T-helper 2 cell (primary cell): ENCODE measurements around the gene CCL14.

Source experiments
- DNase-seq, 5 experiments: peaks; one replicate each; pipeline versions ENCODE4 v3.0.0 to v3.0.0-alpha.2; 2012 to 2022

Gene CCL14

DNA sequence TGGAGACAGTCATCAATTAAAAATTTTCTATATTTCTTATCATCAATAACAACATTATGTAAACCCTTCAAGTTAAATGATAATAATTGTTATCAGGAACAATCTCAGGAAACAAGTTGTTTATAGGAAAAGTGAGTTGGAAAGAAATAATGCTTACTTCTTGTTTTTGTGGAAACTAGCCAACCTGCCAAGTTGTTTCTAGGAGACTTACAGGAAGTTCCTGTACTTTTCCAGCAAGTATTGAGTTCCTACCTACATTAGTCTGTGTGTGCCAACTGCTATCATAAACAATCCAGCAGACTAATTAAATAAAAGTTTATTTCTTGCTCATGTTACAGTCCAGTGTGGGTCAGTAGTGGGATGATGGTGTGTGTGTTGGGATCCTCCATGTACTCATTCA, 1.6 kb upstream of the CCL14 start:
- DNase-seq: no peak

DNA sequence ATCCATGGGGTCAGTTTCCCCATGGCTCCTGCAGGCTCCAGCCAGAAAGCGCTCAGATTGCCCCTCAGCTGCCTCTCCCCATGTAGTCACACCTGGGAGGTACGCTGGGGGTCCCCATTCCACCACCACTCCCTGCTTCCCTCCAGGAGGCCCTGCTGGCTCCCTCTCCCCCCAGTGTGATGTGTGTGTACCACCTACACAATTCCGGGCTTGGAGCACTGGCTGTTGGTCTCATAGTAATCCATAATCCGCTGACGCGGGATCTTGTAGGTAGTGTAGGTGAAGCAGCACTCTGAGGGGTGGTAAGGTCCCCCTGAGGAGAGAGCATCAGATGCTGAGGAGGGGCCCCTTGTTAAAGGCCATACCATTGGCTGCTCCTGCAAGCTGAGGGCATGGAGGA, 2.4 kb downstream of the CCL14 start:
- DNase-seq: no peak

DNA sequence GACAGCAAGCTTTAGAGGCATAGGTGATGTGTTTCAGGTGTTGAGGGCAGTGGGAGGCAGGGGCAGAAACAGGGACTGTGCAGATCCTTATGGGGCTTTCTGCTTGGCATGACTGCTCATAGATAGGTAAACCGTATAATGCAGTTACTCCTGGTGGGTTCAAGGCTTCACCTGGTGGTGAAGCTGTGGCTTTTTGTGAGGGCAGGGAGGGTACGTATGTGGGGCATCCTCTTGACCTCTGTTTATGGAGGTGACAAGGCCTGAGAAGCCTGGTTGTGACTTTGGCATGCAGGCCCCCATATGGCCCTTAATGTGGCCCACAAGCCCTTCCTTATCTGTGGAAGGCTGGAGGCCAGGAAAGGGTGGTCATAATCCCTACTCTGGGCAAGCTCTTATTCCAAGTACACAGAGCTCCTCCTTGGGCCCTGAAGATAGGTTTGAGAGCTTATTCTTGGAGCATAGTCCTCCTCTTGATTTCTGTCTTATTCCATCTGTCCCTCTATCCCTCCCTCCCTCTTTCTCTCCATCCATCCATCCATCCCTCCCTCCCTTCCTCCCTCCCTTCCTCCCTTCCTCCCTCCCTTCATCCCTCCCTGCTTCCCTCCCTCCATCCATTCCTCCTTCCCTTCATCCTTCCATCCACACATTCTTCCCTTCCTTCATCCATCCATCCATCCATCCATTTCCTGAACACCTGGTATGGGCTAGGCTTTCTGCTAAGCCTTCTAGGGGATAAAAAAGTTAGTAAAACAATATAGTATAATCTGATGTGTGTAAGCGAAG, 3.9 kb downstream of the CCL14 start:
- DNase-seq: no peak

DNA sequence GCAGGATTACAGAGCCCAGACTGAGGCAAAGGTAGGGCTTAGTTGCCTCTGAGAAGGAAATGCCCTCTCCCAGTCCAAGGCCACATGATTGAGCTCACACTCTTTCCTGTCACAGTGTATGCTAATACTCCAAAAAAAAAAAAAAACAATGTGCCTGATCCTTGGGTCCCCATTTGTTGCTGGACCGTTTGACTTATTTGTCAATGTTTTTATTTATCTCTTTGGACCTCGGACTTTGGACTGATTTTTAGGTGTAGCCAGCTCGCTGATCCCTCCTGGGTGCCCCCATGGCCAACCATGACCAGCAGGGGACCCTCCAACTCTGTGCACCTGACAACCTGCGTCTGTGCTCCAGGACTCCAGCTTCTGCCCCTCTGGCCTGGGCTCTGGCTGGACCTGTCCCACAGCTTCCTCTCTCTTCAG, 4.6 kb downstream of the CCL14 start:
- no peak for DNase-seq

DNA sequence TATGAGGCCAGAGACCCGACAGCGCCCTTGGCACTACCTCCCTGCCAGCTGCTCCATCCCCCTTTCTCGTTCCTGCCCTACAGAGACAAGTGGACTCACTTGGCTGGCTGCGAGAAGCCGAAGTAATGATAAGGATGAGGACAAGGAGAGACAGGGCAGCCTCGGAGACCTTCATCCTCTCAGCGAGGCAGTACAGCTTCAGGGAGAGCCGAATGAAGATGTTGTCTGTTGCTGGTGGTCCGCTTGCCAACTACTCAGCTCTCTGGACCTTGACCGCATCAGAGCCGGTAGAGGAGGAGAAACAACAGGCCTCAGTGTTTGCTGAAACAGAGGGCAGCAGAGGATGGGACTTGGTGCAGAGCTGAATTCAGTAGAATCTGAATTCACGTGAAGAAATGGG, 5.3 kb downstream of the CCL14 start, which contains the start of gene CCL16:
CCL16 (minus strand) TSS at position 252 of the 400 bp plus-strand sequence; CDS start at position 175, 77 bp downstream.
- DNase-seq: no peak

DNA sequence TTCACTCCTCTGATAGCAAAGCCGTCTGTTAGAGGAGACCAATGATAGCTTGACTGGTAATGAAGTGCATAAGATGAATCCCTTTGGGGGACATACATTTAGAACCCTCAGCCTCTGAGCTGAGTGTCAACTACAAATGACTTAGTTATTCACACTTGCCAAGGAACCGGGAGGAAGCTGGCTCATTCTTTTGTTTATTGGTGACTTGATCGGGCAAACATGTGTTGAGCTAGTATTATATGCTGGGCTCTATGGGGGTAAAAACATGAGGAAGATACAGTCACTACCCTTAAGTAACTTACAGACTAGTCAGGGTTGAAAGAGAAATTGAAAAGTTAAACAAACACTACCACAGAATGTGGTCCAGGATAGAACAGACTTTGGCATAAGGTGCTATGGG, 8.2 kb downstream of the CCL14 start:
- DNase-seq: no peak

DNA sequence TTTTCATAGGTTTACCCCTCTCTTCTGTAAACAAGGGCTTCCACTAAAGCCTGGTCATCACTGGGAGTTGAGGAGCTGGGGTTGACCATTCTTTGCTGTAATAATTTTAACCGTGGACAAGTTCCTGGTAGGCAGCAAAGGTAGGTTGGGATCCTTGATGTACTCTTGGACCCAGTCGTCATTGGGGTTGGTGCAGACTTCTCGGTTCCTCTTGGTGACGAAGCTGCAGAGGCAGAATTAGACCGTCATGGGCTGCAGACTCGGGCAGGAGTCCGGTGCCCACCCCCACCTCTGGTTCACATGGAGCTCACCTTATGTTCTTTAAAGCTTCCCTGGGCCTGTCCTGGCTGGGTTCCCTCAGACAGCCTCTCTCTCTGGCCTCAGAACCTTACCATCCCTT, 9.0 kb downstream of the CCL14 start:
- DNase-seq: no peak

DNA sequence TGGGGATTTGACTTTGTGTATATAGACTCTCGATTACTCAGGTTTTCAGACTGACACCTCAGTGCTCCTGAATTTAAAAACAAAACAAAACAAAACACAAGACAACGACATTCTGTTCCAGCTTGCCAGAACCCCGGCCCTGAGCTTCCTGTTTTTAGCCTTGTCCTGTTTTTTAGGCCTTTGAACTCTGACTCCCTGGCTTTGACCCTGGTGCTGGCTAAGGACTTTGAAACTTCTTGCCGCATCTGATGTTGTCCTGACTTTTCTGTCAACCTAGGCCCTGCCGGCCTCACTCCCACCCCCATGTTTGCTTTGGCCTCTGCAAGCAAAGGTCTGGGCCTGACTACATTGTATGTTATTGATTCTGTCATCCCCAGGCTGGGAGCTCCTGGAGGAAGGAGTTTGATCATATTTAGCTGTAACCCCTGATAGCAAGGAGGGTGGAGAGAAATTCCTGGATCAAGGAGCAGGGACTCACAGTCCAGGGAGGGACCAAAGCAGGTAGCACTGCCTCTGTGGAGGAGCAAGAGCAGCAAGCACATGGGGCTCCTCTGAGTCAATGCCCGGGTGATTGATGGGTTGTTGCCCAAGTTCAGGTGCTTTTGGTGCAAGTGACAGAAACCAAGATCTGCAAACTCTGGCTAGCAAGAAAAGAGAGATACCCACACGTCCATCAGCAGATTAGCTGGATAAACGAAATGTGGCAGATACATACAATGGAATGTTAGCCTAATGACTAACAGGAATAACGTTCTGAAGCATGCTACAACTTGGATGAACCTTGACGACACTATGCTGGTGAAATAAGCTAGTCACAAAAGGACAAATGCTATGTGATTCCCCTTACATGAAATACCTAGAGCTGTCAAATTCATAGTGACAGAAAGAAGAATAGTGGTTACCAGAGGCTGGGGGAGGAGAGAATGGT, 12.9 kb downstream of the CCL14 start:
- no peak for DNase-seq

DNA sequence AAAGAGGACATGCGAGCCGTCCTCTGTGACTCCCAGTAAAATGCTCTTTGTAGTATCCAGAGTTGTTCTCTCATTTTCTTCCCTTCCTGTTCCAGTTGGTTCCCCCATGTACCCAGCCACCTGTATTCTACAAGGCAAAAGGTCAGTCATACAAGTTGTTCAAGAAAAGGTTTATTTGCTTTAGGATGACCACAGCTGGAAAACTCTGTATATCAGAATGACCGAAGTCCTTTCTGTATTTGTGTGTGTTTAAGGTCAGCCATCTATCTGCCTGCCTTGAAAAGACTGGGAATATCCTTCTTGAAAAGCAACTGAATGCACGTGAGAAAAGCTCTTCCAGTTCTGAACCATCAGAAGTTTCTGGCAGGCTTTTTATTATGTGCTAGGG, 13.6 kb downstream of the CCL14 start:
- DNase-seq: no peak

DNA sequence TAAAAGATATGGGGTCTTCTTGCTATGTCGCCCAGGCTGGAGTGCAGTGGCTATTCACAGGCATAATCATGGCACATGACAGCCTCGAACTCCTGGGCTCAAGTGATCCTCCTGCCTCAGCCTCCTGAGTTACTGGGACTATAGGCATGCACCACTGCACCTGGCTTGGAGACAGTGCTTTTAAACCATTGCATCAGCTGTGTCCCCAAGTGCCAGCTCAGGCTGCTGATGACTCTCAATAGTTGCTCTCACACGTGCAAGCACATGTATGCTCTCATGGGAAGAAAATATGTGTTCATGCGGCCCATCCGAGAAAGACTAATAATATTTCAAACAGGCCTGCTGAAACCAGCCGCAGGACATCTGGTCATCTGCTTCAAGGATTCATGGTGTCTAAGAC, 14.0 kb downstream of the CCL14 start:
- DNase-seq: no peak

DNA sequence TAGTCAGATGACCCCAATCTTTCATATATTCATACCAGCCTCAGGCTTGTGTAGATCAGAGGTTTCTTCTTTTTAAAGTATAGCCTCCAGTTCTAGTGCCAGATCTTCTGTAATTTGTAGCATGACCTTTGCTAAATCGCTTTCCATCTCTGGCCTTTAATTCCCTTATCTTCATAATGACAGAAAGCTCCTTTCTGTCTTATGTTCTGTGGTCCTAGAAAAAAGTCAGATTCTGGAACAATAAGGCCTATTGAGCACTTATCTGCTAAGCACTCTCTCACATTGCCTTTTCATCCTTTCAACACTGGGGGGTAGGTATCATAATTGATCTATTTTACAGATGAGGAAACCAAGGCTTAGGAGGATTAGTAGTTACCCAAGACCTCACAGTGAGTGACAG, 14.5 kb downstream of the CCL14 start:
- no peak for DNase-seq

DNA sequence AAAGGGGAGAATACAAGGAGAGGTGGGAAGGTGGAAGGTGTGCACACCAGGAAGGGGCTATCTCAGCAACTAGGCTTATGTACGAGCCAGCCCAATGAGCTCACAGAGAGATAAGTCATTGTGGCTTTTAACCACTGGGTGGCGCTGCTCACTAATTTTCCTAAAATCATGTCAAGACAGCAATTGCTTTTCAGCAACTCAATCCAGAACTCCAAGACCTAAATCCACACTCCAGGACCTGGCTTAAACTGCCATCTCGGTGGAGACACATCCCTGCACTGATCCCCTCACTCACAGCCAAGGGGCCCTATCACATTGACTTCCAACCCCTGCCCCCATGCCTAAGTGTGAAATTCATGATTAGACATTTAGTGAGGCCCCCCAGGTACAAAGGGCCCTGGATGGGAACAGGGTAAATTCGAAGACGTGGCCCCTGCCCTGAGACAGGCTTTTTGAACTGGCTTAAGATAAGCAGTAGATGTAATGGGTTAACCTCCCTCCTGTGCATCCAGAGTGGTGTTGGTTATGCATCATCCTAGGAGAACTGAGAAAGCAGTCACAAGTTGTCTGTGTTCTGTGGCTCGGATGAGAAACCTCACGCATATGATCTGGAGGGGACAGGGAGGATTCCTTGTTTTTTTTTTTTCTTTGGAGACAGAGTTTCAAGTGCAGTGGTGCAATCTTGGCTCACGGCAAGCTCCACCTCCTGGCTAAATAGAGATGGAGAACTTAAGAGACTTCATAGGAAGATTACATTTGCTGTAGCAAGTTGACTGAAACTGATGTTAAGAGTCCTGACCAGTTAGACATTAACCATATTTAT, 16.8 kb downstream of the CCL14 start:
- peak in 4 of 5 experiments; percentile 35 to 70 (median 46) for DNase-seq

DNA sequence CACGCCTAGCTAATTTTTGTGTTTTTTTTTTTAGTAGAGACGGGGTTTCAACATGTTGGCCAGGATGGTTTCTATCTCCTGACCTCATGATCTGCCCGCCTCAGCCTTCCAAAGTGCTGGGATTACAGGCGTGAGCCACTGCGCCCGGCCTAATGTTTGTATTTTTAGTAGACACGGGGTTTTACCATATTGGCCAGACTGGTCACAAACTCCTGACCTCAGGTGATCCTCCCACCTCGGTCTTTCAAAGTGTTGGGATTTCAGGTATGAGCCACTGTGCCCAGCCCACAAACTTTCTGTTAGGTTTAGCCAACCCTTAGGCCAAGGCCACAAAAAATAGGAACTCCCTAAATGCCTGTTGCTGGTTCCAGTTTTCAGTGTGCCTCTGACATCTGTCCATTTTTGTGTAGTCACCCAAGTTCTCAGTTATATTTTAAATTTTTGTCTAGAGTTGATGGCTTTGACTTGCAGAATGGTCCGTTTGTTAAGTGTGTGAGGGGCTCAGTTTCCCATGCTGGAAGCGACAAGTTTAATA, 17.9 kb downstream of the CCL14 start:
- no peak for DNase-seq

DNA sequence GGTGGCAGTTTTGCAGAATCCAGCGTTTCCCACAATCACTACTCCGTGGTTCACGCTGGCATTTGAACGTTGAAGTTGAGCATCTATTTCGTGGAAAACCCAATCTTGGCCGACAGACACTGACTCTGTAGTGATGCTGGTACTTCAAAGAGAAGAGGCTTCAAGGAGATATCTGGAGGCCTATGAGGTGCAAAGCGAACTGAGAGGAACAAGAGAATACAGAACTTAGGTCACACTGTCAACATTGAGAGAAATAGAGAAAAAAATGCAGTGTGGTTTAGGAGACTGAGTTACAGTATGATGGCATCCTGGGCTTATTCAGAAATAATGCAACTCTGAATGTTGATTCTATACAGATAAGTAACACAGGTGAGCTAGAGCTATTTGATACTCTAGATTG, 21.3 kb downstream of the CCL14 start:
- peak in 1 of 5 experiments; percentile 75 for DNase-seq

DNA sequence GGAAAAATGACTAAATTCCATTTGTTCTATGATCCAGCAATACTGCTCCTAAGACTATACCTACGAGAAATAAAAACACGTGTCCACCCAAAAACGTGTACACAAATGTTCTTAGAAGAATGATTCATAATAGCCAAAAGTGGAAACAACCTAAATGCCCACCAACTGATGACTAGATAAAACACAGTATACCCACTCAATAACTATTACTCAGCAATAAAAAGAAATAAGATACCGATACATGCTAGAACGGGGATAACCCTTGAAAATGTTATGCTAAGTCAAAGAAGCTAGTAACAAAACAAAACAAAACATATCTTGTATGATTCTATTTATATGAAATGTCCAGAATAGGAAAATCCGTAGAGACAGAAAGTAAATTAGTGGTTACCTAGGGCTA, 22.9 kb downstream of the CCL14 start:
- peak in 1 of 5 experiments; percentile 9 for DNase-seq

DNA sequence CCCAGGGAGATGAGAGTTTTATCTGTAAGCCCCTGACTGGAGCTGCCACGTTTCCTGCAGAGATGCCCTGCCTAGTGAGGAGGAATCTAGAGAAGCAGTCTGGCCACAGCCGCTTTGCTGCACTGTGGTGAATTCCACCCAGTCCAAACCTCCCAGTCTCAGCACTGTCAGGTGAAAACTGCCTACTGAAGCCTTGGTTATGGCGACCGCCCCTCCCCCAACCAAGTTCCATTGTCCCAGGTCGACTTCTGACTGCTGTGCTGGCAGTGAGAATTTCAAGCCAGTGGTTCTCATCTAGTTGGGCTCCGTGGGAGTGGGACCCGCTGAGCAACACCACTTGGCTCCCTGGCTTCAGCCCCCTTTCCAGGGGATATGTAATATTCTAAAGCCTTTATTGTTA, 32.8 kb downstream of the CCL14 start:
- DNase-seq: no peak

DNA sequence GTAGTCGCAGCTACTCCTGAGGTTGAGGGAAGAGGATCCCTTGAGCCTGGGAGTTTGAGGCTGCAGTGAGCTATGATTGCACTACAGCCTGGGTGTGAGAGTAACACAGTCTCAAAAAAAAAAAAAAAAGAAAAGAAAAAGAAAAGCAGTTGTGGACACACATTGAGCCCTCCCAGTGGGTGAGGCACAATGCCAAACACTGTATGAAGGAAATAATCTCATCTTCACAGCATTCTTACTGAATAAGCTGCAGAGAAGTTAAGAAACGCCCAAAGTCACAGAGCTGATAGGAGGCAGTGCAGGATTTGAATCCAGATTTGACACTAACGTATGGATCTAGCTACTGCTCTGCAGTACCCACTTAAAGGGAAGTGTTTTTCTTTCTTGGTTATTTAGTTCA, 37.1 kb downstream of the CCL14 start:
- no peak for DNase-seq

DNA sequence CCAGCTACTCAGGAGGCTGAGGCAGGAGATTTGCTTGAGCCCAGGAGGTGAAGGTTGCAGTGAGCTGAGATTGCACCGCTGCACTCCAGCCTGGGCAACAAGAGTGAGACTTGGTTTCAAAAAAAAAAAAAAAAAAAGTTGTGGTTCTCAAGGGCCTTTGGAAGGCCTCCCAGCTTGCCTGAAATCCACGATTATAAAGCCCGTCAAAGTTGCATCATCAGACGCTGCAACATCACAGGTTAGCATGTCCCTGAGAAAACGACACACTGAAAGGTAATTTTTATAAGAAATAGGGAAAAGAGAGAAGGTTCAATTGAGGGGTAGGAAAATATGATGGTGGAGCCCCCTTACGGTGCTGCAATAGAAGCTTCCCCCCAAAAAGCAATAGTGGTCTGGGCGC, 38.4 kb downstream of the CCL14 start:
- no peak for DNase-seq

DNA sequence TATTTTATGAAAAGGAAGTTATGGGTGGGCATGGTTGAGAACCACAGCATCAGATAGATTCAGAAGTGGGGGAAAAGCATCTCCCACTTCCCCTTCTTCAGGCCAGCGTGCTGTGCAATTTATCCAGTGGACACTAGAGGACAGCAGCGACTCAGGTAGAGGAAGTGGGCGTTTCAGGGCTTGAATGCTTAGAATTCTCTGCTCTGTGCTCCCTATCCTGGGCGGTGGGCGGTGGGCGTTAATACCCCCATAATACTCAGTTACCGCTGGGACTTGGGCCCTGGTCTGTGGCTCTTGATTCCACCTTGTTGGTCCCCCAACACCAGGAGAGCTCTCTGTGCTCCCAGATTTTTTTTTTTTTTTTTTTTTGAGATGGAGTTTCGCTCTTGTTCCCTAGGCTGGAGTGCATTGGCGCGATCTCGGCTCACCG, 39.4 kb downstream of the CCL14 start:
- DNase-seq: peak in 3 of 5 experiments; percentile 3 to 61 (median 24)

DNA sequence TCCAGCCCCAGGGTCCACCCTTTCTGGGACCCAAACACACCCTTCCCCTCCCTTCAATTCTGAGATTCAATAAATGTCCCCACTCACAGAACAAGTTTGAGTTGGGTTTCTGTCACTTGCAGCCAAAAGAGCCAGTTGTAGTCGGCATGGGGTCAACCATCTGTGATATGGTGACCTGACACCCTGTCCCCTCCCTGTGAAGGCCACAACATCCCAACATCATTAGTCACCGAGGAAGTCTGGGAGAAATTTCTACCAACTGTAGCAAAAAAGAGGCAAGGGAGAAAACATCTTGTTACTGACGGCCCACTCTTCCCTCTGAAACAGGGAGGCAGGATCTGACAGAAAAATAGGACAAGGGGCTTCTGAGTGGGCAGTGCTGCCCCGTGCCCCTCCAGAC, 42.4 kb downstream of the CCL14 start:
- no peak for DNase-seq

DNA sequence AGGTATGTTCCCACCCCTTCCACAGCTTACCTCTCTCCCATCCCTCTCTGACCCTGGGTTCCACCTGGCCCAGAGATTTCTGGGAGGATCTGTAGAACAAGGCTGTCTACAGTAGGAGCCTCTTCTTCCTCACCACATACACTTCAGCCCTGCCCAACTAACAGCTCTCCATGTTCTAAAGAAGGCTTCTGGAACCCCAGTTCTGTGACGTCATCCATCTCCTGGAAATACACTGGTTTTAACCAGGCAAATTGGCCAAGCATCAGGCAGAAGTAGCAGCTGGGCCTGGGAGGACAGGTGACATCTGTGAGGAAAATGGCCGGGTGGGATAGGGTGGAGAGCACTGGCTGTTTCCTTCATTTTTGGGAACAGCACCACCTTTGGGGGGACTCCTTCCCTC, 43.0 kb downstream of the CCL14 start, which contains the start of gene LYZL6:
LYZL6 (minus strand) TSS at position 177 of the 400 bp plus-strand sequence. CDS start 4,357 bp downstream, outside the sequence.
- DNase-seq: no peak

DNA sequence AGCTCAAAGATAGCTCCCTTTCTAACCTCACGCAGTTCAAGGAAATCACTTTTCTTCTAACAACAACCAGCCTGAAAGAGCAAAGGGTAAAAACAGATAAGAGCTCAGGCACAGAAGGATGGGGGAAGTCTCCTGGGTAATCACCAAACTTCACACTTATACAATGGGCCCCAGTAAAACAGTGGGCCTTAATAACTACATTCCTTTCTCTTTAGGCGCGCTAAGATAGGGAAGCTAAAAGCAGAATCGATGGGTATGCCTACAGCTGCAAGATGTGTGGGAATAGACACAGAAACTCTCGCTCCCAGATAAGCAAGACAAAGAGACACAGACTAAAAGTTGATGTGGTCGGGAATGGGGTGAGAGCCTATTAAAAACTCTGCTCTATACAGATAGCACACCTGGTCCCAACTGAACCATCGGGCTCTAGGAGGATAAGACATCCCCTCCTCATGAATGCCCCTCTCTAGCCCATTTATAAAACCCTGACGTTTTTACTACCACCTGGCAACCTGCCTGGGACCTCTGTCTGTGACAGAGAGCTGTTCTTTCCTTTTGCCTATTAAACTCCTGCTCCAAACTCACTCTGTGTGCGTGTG, 43.8 kb downstream of the CCL14 start:
- no peak for DNase-seq
